Memory B cell (primary cell): ENCODE measurements around the gene TMTC2.

Source experiments
- ATAC-seq: fragments of 150-1000 bp; cut with Tn5 transposase; 2 replicates; pipeline ENCODE4 v1.10.0; 2021; ENCODE audit warnings: low read depth, mild to moderate bottlenecking, moderate library complexity
- DNase-seq, 2 donors: peaks; one replicate each; pipeline ENCODE4 v3.0.0; 2022; ENCODE audit warnings: low spot score in 2 of 2
- H3K27ac Mint-ChIP-seq: one replicate; pipeline ENCODE4 v1.8.0; 2022; ENCODE audit warnings: mild to moderate bottlenecking, moderate library complexity, mixed read lengths
- H3K27me3 Mint-ChIP-seq: one replicate; pipeline ENCODE4 v1.8.0; 2022; ENCODE audit warnings: mixed read lengths
- H3K36me3 Mint-ChIP-seq: one replicate; pipeline ENCODE4 v1.8.0; 2022; ENCODE audit warnings: mild to moderate bottlenecking, mixed read lengths
- H3K4me1 Mint-ChIP-seq: one replicate; pipeline ENCODE4 v1.8.0; 2022; ENCODE audit warnings: mixed read lengths
- H3K4me3 Mint-ChIP-seq: one replicate; pipeline ENCODE4 v1.8.0; 2022; ENCODE audit warnings: mild to moderate bottlenecking, moderate library complexity, mixed read lengths
- H3K9me3 Mint-ChIP-seq: one replicate; pipeline ENCODE4 v1.8.0; 2022; ENCODE audit warnings: mixed read lengths

Gene TMTC2

GRCh38 chr12:82686168-82687020 is at the start of gene TMTC2:
Gene TMTC2, plus strand, starts transcription at chr12:82686906.
- H3K27me3 Mint-ChIP-seq: peaks cover 5% of the 10 kb centered on the region
- H3K27ac Mint-ChIP-seq: peak within 1 kb of the TSS; percentile 84
- ATAC-seq (peak; percentile 80), DNase-seq (peak; percentile 83 to 84)
- no peaks in the 10 kb centered on the region for H3K36me3 Mint-ChIP-seq
- H3K4me3 Mint-ChIP-seq: peak within 1 kb of the TSS; percentile 97
- peaks cover 11% of the 10 kb centered on the region for H3K4me1 Mint-ChIP-seq
- no peaks in the 10 kb centered on the region for H3K9me3 Mint-ChIP-seq

GRCh38 chr12:82638324-82638723 is 48.4 kb upstream of the TMTC2 start:
- no peaks in the 10 kb centered on the region for H3K4me1 Mint-ChIP-seq
- H3K27me3 Mint-ChIP-seq: no peaks in the 10 kb centered on the region
- no peak for ATAC-seq
- no peak overlapping the region for H3K4me3 Mint-ChIP-seq
- H3K27ac Mint-ChIP-seq: no peak overlapping the region
- no peak for DNase-seq
- no peaks in the 10 kb centered on the region for H3K36me3 Mint-ChIP-seq
- H3K9me3 Mint-ChIP-seq: peaks cover 4% of the 10 kb centered on the region

GRCh38 chr12:82644896-82645295 is 41.8 kb upstream of the TMTC2 start:
- DNase-seq (no peak), ATAC-seq (no peak)
- Mint-ChIP-seq H3K4me1 (no peaks in the 10 kb centered on the region), H3K36me3 (no peaks in the 10 kb centered on the region), H3K27me3 (no peaks in the 10 kb centered on the region), H3K27ac (no peak overlapping the region), H3K4me3 (no peak overlapping the region), H3K9me3 (peaks cover 3% of the 10 kb centered on the region)

- H3K4me3 Mint-ChIP-seq: no peak overlapping the region
- ATAC-seq (no peak), DNase-seq (no peak)
- no peaks in the 10 kb centered on the region for H3K4me1 Mint-ChIP-seq
- no peak overlapping the region for H3K27ac Mint-ChIP-seq
- peaks cover 3% of the 10 kb centered on the region for H3K9me3 Mint-ChIP-seq
- no peaks in the 10 kb centered on the region for H3K36me3 Mint-ChIP-seq
- H3K27me3 Mint-ChIP-seq: no peaks in the 10 kb centered on the region
Measured at GRCh38 chr12:82645414-82645813, 41.3 kb upstream of the TMTC2 start.

- no peaks in the 10 kb centered on the region for H3K4me1 Mint-ChIP-seq
- ATAC-seq (no peak), DNase-seq (no peak)
- no peak overlapping the region for H3K4me3 Mint-ChIP-seq
- H3K9me3 Mint-ChIP-seq: no peaks in the 10 kb centered on the region
- no peaks in the 10 kb centered on the region for H3K36me3 Mint-ChIP-seq
- H3K27me3 Mint-ChIP-seq: no peaks in the 10 kb centered on the region
- no peak overlapping the region for H3K27ac Mint-ChIP-seq
Measured at GRCh38 chr12:82647853-82648252, 38.9 kb upstream of the TMTC2 start.

GRCh38 chr12:82648259-82648909 is 38.3 kb upstream of the TMTC2 start:
- no peak overlapping the region for H3K4me3 Mint-ChIP-seq
- H3K4me1 Mint-ChIP-seq: no peaks in the 10 kb centered on the region
- no peak overlapping the region for H3K27ac Mint-ChIP-seq
- ATAC-seq (no peak), DNase-seq (no peak)
- no peaks in the 10 kb centered on the region for H3K9me3 Mint-ChIP-seq
- H3K36me3 Mint-ChIP-seq: no peaks in the 10 kb centered on the region
- H3K27me3 Mint-ChIP-seq: no peaks in the 10 kb centered on the region

- H3K4me3 Mint-ChIP-seq: no peak overlapping the region
- no peak overlapping the region for H3K27ac Mint-ChIP-seq
- H3K36me3 Mint-ChIP-seq: no peaks in the 10 kb centered on the region
- H3K4me1 Mint-ChIP-seq: no peaks in the 10 kb centered on the region
- H3K27me3 Mint-ChIP-seq: no peaks in the 10 kb centered on the region
- DNase-seq: no peak
- no peak for ATAC-seq
- H3K9me3 Mint-ChIP-seq: no peaks in the 10 kb centered on the region
Measured at GRCh38 chr12:82650627-82651337, 35.9 kb upstream of the TMTC2 start.

- ATAC-seq (no peak), DNase-seq (no peak)
- Mint-ChIP-seq H3K27me3 (no peaks in the 10 kb centered on the region), H3K27ac (no peak overlapping the region), H3K4me3 (no peak overlapping the region), H3K4me1 (no peaks in the 10 kb centered on the region), H3K36me3 (no peaks in the 10 kb centered on the region), H3K9me3 (no peaks in the 10 kb centered on the region)
Measured at GRCh38 chr12:82651489-82651888, 35.2 kb upstream of the TMTC2 start.

GRCh38 chr12:82652071-82652470 is 34.6 kb upstream of the TMTC2 start:
- H3K36me3 Mint-ChIP-seq: no peaks in the 10 kb centered on the region
- DNase-seq (no peak), ATAC-seq (no peak)
- no peaks in the 10 kb centered on the region for H3K27me3 Mint-ChIP-seq
- no peak overlapping the region for H3K4me3 Mint-ChIP-seq
- H3K9me3 Mint-ChIP-seq: no peaks in the 10 kb centered on the region
- no peaks in the 10 kb centered on the region for H3K4me1 Mint-ChIP-seq
- H3K27ac Mint-ChIP-seq: no peak overlapping the region

GRCh38 chr12:82655751-82656150 is 31.0 kb upstream of the TMTC2 start:
- H3K27me3 Mint-ChIP-seq: no peaks in the 10 kb centered on the region
- ATAC-seq: no peak
- no peak overlapping the region for H3K27ac Mint-ChIP-seq
- DNase-seq: no peak
- H3K4me1 Mint-ChIP-seq: no peaks in the 10 kb centered on the region
- no peaks in the 10 kb centered on the region for H3K9me3 Mint-ChIP-seq
- no peak overlapping the region for H3K4me3 Mint-ChIP-seq
- no peaks in the 10 kb centered on the region for H3K36me3 Mint-ChIP-seq

- no peak for DNase-seq
Measured at GRCh38 chr12:82659343-82660207, 27.1 kb upstream of the TMTC2 start.

GRCh38 chr12:82660541-82661325 is 26.0 kb upstream of the TMTC2 start:
- Mint-ChIP-seq H3K9me3 (no peaks in the 10 kb centered on the region), H3K4me3 (no peak overlapping the region), H3K27me3 (peaks cover 3% of the 10 kb centered on the region), H3K36me3 (no peaks in the 10 kb centered on the region), H3K4me1 (no peaks in the 10 kb centered on the region), H3K27ac (no peak overlapping the region)
- DNase-seq (no peak), ATAC-seq (no peak)

More at GRCh38 chr12:82659343-82660207, 27.1 kb upstream of the TMTC2 start:
- no peaks in the 10 kb centered on the region for H3K36me3 Mint-ChIP-seq
- H3K4me3 Mint-ChIP-seq: no peak overlapping the region
- no peak for ATAC-seq
- H3K9me3 Mint-ChIP-seq: no peaks in the 10 kb centered on the region
- H3K27ac Mint-ChIP-seq: no peak overlapping the region
- peaks cover 1% of the 10 kb centered on the region for H3K27me3 Mint-ChIP-seq
- H3K4me1 Mint-ChIP-seq: no peaks in the 10 kb centered on the region

- DNase-seq (no peak), ATAC-seq (no peak)
- Mint-ChIP-seq H3K27ac (no peak overlapping the region), H3K4me3 (no peak overlapping the region), H3K4me1 (no peaks in the 10 kb centered on the region), H3K9me3 (no peaks in the 10 kb centered on the region), H3K36me3 (no peaks in the 10 kb centered on the region), H3K27me3 (peaks cover 14% of the 10 kb centered on the region)
Measured at GRCh38 chr12:82663893-82664292, 22.8 kb upstream of the TMTC2 start.
